GM18499 (cell line): ENCODE measurements around the gene CD8A.
"Not testable (repeated sequence)": the region's sequence is repeated elsewhere in the genome, so short reads cannot be mapped to it uniquely, and the experiment has no call there.

ENCODE experiments used
- ATAC-seq: cut with Tn5 transposase; IDR thresholded peaks from one replicate; pipeline ENCODE4 v1.9.1; 2021; ENCODE audit warnings: moderate number of reproducible peaks; ENCODE audit not compliant: insufficient read depth, unreplicated experiment

CD8A gene

GRCh38 chr2:86741889-86742498 is 48.7 kb downstream of the CD8A start:
- ATAC-seq: not testable (repeated sequence)

- ATAC-seq: not testable (repeated sequence)
Observed at GRCh38 chr2:86739889-86740288, 50.8 kb downstream of the CD8A start.

- ATAC-seq: not testable (repeated sequence)
Observed at GRCh38 chr2:86739485-86739884, 51.2 kb downstream of the CD8A start.

- ATAC-seq: not testable (repeated sequence)
Observed at GRCh38 chr2:86734896-86735295, 55.8 kb downstream of the CD8A start.
